Stomach (tissue), 9 donors: ENCODE measurements around the gene ATP1B1. TPM values are rescaled to one million over a fixed set of nuclear protein-coding genes. Genes with fewer than 3 reads are reported as not detected.

Experiments
- DNase-seq, 2 donors: peaks; one replicate each; pipeline versions ENCODE4 v3.0.0 to v3.0.0-alpha.2; 2013 to 2019
- H3K27ac ChIP-seq, 5 donors: fragments of 200-600 bp in 4 of 5; sonication (generic) in 4 of 5; one replicate each; pipeline ENCODE4 v1.5.1; 2013 to 2019; ENCODE audit warnings: mild to moderate bottlenecking in 1 of 5, moderate library complexity in 1 of 5
- H3K27me3 ChIP-seq, 3 donors: fragments of 200-600 bp; sonication (generic); one replicate each; pipeline ENCODE4 v1.5.1; 2017 to 2019; ENCODE audit warnings: mixed run types in 1 of 3
- H3K36me3 ChIP-seq, 4 donors: fragments of 200-600 bp; sonication (generic); 1 replicate in 3 of 4; 2 replicates in 1 of 4; pipeline ENCODE4 v1.5.1; 2016 to 2019
- H3K4me1 ChIP-seq, 4 donors: fragments of 200-600 bp; sonication (generic); one replicate each; pipeline ENCODE4 v1.5.1; 2016 to 2019
- H3K4me3 ChIP-seq, 4 donors: fragments of 200-600 bp; sonication (generic) in 3 of 4; one replicate each; pipeline ENCODE4 v1.5.1; 2016 to 2019; ENCODE audit warnings: mild to moderate bottlenecking in 1 of 4
- H3K9me3 ChIP-seq, 4 donors: fragments of 200-600 bp; sonication (generic); one replicate each; pipeline ENCODE4 v1.5.1; 2016 to 2019
- EP300 ChIP-seq: sonication (generic); formaldehyde crosslinking; IDR thresholded peaks from one replicate; pipeline ENCODE4 v1.6.1; 2017; ENCODE audit warnings: antibody characterized with exemption
- POLR2A ChIP-seq, 4 donors: fragments of 450-650 bp; IDR thresholded peaks; one replicate each; pipeline ENCODE4 v1.6.1; 2016; ENCODE audit warnings: antibody characterized with exemption in 4 of 4, control low read depth in 2 of 4, mild to moderate bottlenecking in 1 of 4, moderate library complexity in 1 of 4
- POLR2AphosphoS5 ChIP-seq, 3 donors: sonication (generic); formaldehyde crosslinking; IDR thresholded peaks; one replicate each; pipeline ENCODE4 v1.6.1; 2016; ENCODE audit warnings: antibody characterized with exemption in 3 of 3
- WGBS, 5 donors: extraction: QIAGEN DNeasy Blood & Tissue Kit in 3 of 5; methylation state at CpG; one replicate each; pipeline versions ENCODE4 v1.1.5 to v1.1.7; 2013 to 2018; 5-methylcytosine and 5-hydroxymethylcytosine counted together
- intact Hi-C: fragments of 100-400 bp; cut with DNase I; formaldehyde crosslinking; loops from one replicate; pipeline ENCODE4 v1.15.1; 2023; ENCODE audit warnings: low total_unique reads
- polyA plus RNA-seq, 3 donors: library from polyadenylated mRNA; stranded (reverse); fragments of 200-250 nt; gene quantifications; one replicate each; pipeline ENCODE4 v1.2.3, GENCODE V29; 2013
- total RNA-seq, 5 donors: library from RNA; depleted of rRNA; stranded (reverse); fragments of >200 nt; gene quantifications; one replicate each; pipeline versions ENCODE4 v1.1.0 to v1.2.3, GENCODE V29; 2014 to 2016
- TF ChIP-seq, protein P1 (sequence below), 7 experiments: fragments of 450-650 bp in 4 of 7; fragments of 200-600 bp in 3 of 7; sonication (generic) in 3 of 7; IDR thresholded peaks; one replicate each; pipeline ENCODE4 v1.5.1; 2016 to 2019; ENCODE audit warnings: antibody characterized with exemption in 7 of 7, control low read depth in 2 of 7, mild to moderate bottlenecking in 1 of 7
- donor health status: healthy with polysubstance abuse.
- donor health status: Bipolar disorder and iron deficiency.
- donor health status: healthy.

ATP1B1 gene
- total and polyA plus RNA-seq, 8 donors: 59.9 to 507 (median 146) TPM

- H3K27ac ChIP-seq: no peak overlapping the region
- WGBS, 5 donors: 79 to 94% (median 86%) methylated on average over 2 of the region's 2 CpGs
Observed at GRCh38 chr1:169149555-169150286, 43.2 kb downstream of the ATP1B1 start.

GRCh38 chr1:169150641-169151337, 44.3 kb downstream of the ATP1B1 start:
- peaks cover 0 to 4% (median 0%) of the 10 kb centered on the region in 4 donors for H3K36me3 ChIP-seq
- 48 to 84% (median 74%) methylated on average over 4 of the region's 4 CpGs for WGBS, 5 donors
- H3K9me3 ChIP-seq: no peaks in the 10 kb centered on the region
- TF ChIP-seq POLR2A (IDR thresholded peaks at IDR 0.05): no peak
- no peak for TF ChIP-seq POLR2AphosphoS5 (IDR thresholded peaks at IDR 0.05)
- no peak overlapping the region for H3K27ac ChIP-seq
- peaks cover 0 to 18% (median 9%) of the 10 kb centered on the region in 4 donors for H3K4me1 ChIP-seq
- intact Hi-C loops: no loop called here
- no peak for DNase-seq
- H3K27me3 ChIP-seq: no peaks in the 10 kb centered on the region
- H3K4me3 ChIP-seq: no peak overlapping the region

More at GRCh38 chr1:169149555-169150286, 43.2 kb downstream of the ATP1B1 start:
- Histone ChIP-seq H3K27me3 (no peaks in the 10 kb centered on the region), H3K9me3 (no peaks in the 10 kb centered on the region), H3K4me1 (peaks cover 5 to 29% (median 14%) of the 10 kb centered on the region in 4 donors), H3K36me3 (peaks cover 0 to 4% (median 0%) of the 10 kb centered on the region in 4 donors), H3K4me3 (no peak overlapping the region)
- intact Hi-C loops: no loop called here
- no peak for TF ChIP-seq EP300
- DNase-seq: no peak

DNA sequence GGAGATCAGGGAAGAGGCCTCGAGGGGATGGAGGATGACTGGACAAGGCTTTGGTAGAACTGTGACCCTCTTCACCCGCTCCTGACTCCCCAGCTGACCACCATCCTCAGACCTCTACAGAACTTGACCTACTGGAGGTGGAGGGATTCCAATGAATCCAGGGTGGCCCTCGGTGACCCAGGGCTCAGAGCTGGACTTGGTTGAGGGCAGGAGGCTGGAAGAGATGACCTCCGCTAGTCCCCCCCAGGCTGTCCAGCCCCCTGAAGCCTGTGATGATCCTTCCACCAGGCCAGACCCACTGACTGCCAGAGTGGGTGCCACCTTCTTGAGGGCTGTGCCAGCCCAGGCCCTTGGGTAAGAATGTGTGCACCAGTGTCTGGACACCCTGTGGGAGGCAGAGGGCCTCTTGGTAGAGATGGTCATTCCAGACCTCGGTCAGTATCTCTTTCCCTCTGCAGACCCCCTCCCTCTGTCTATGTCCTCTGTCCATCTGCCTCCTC, 44.9 kb downstream of the ATP1B1 start:
- DNase-seq: no peak
- Histone ChIP-seq H3K4me1 (peaks cover 0 to 13% (median 4%) of the 10 kb centered on the region in 4 donors), H3K9me3 (no peaks in the 10 kb centered on the region), H3K36me3 (peaks cover 0 to 4% (median 0%) of the 10 kb centered on the region in 4 donors), H3K27me3 (no peaks in the 10 kb centered on the region), H3K27ac (no peak overlapping the region), H3K4me3 (no peak overlapping the region)
- TF ChIP-seq, protein P1, sequence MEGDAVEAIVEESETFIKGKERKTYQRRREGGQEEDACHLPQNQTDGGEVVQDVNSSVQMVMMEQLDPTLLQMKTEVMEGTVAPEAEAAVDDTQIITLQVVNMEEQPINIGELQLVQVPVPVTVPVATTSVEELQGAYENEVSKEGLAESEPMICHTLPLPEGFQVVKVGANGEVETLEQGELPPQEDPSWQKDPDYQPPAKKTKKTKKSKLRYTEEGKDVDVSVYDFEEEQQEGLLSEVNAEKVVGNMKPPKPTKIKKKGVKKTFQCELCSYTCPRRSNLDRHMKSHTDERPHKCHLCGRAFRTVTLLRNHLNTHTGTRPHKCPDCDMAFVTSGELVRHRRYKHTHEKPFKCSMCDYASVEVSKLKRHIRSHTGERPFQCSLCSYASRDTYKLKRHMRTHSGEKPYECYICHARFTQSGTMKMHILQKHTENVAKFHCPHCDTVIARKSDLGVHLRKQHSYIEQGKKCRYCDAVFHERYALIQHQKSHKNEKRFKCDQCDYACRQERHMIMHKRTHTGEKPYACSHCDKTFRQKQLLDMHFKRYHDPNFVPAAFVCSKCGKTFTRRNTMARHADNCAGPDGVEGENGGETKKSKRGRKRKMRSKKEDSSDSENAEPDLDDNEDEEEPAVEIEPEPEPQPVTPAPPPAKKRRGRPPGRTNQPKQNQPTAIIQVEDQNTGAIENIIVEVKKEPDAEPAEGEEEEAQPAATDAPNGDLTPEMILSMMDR (IDR thresholded peaks at IDR 0.05): no peak
- no peak for TF ChIP-seq POLR2A (IDR thresholded peaks at IDR 0.05)
- TF ChIP-seq POLR2AphosphoS5 (IDR thresholded peaks at IDR 0.05): no peak
- intact Hi-C loops: no loop called here
- WGBS, 5 donors: 92 to 98% (median 96%) methylated on average over 4 to 5 of the region's 5 CpGs

GRCh38 chr1:169155675-169156074, 49.2 kb downstream of the ATP1B1 start:
- Histone ChIP-seq H3K4me3 (no peak overlapping the region), H3K4me1 (peaks cover 0 to 7% (median under 1%) of the 10 kb centered on the region in 4 donors), H3K27ac (no peak overlapping the region), H3K27me3 (no peaks in the 10 kb centered on the region), H3K9me3 (no peaks in the 10 kb centered on the region), H3K36me3 (peaks cover 0 to 4% (median 0%) of the 10 kb centered on the region in 4 donors)
- intact Hi-C loops: no loop called here
- DNase-seq: no peak
- TF ChIP-seq, protein P1 (IDR thresholded peaks at IDR 0.05): no peak
- TF ChIP-seq EP300 (no peak), POLR2AphosphoS5 (IDR thresholded peaks at IDR 0.05) (no peak), POLR2A (IDR thresholded peaks at IDR 0.05) (no peak)
- 0 to 100% (median 97%) methylated on average over 1 of the region's 1 CpG for WGBS, 5 donors

GRCh38 chr1:169156580-169156979, 50.1 kb downstream of the ATP1B1 start:
- whole genome bisulfite sequencing, 5 donors: 40 to 81% (median 57%) methylated on average over 3 of the region's 3 CpGs
- peak in 1 of 2 donors; percentile 26 for DNase-seq
- Histone ChIP-seq H3K4me3 (no peak overlapping the region), H3K27me3 (no peaks in the 10 kb centered on the region), H3K36me3 (peaks cover 0 to 4% (median 0%) of the 10 kb centered on the region in 4 donors), H3K4me1 (peaks cover 0 to 16% (median 7%) of the 10 kb centered on the region in 4 donors), H3K27ac (no peak overlapping the region), H3K9me3 (no peaks in the 10 kb centered on the region)
- TF ChIP-seq, protein P1 (IDR thresholded peaks at IDR 0.05): no peak
- TF ChIP-seq EP300: no peak
- no peak for TF ChIP-seq POLR2AphosphoS5 (IDR thresholded peaks at IDR 0.05)
- intact Hi-C loops: no loop called here
